Erythroblast (primary cell): ENCODE results near the gene MSANTD1.

ENCODE experiments used
- GATA1 ChIP-seq: IDR thresholded peaks from 2 replicates; pipeline ENCODE4 v1.6.1; 2011; ENCODE audit warnings: low read depth, mild to moderate bottlenecking, control low read depth, low read length, moderate library complexity
- POLR2A ChIP-seq: IDR thresholded peaks from 2 replicates; pipeline ENCODE4 v1.6.1; 2011; ENCODE audit warnings: mild to moderate bottlenecking, low read length

DNA sequence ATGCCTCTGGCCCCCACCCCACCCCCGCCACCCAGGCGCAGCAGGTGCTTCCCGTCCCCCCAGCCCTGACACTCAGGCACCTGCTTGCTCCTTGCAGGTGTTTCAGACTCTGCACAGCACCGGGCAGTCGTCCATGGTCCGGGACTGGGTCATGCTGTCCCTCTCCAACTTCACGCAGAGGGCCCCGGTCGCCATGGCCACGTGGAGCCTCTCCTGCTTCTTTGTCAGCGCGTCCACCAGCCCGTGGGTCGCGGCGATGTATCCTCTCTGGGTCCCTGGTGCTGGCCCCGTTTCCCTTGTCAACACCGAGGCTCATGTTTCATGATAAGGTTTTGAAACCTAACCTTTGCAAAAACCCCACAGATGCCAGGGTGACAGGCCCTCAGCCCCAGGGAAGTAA lies 10.2 kb upstream of the MSANTD1 start:
- TF ChIP-seq POLR2A (no peak), GATA1 (no peak)
